ENCODE results near the gene DYSF.

GRCh38 chr2:71713581-71714580 lies 260.5 kb downstream of the DYSF start:
- TF ChIP-seq POLR2A (IDR thresholded peaks at IDR 0.05) (no peak), CTCF (IDR thresholded peaks at IDR 0.05) (no peak), EP300 (IDR thresholded peaks at IDR 0.05) (no peak)
